Colonic mucosa (tissue), 4 donors: ENCODE data around the gene KMT5C. TPM values are rescaled to one million over a fixed set of nuclear protein-coding genes. Genes with fewer than 3 reads are reported as not detected.
A peak's percentile ranks its signal among the peaks of the same experiment; 100 is the strongest.
"Not testable (repeated sequence)": the region's sequence is repeated elsewhere in the genome, so short reads cannot be mapped to it uniquely, and the experiment has no call there.

Experiments
- DNase-seq: peaks from one replicate; pipeline ENCODE4 v3.0.0-alpha.2; 2020
- H3K27ac ChIP-seq: fragments of 200-600 bp; one replicate; pipeline ENCODE4 v1.8.0; 2021
- H3K27me3 ChIP-seq: fragments of 200-600 bp; one replicate; pipeline ENCODE4 v1.8.0; 2021
- H3K36me3 ChIP-seq: fragments of 200-600 bp; one replicate; pipeline ENCODE4 v1.8.0; 2021
- H3K4me1 ChIP-seq: fragments of 200-600 bp; one replicate; pipeline ENCODE4 v1.8.0; 2021; ENCODE audit warnings: mild to moderate bottlenecking
- H3K4me3 ChIP-seq: fragments of 200-600 bp; one replicate; pipeline ENCODE4 v1.8.0; 2021
- H3K9ac ChIP-seq, 2 donors: one replicate each; pipeline ENCODE4 v1.7.0; 2013; ENCODE audit warnings: control low read depth in 2 of 2, low read depth in 2 of 2, low read length in 2 of 2
- H3K9me3 ChIP-seq: fragments of 200-600 bp; one replicate; pipeline ENCODE4 v1.8.0; 2021
- CTCF ChIP-seq: fragments of 200-600 bp; IDR thresholded peaks from one replicate; pipeline ENCODE4 v1.8.0; 2022; ENCODE audit warnings: antibody characterized with exemption, mild to moderate bottlenecking
- intact Hi-C: fragments of 100-400 bp; cut with DNase I; formaldehyde crosslinking; loops from one replicate; pipeline ENCODE4 v1.14.1; 2022
- total RNA-seq, 2 donors: library from RNA; stranded (reverse); fragmentation: NEBNext Ultra II Directional in 1 of 2; extraction: Animal tissue kit (Norgen Biotek cat#: 25700) in 1 of 2; gene quantifications; one replicate each; pipeline ENCODE4 v1.2.1, GENCODE V29; 2021
- donor health status: healthy.
- donor health status: DM: no; HTN: no; CAD: no.
- donor health status: DM: no; HTN: no; CAD: no.

The KMT5C gene
- total RNA-seq, 2 donors from 2014 or later = 14.9 to 24.9 TPM

DNA sequence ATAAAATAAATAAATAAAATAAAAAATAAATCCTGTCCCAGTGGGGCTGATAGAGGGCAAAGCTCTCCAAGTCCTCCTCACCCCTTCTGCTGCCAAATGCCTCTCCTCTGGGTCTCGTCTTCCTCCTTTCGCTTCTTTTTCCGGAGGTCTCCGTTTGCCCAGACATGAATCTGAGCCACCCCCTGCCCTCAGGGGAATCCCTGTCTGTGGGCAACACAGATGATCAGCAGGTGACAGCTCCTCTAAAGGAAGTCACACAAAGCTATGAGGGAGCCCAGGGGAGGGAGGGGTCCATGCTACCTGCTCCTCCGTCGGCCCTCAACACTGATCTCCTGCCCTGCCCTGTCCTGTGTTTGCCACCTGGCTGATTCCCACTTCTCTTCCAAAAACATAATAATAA is 15.0 kb upstream of the KMT5C start:
- no peaks in the 10 kb centered on the region for H3K36me3 ChIP-seq
- no peaks in the 10 kb centered on the region for H3K4me1 ChIP-seq
- no peak overlapping the region for H3K27ac ChIP-seq
- H3K4me3 ChIP-seq = no peak overlapping the region
- no peak for TF ChIP-seq CTCF
- H3K27me3 ChIP-seq = no peaks in the 10 kb centered on the region
- intact Hi-C loops = no loop called here
- DNase-seq = no peak
- H3K9ac ChIP-seq = no peak overlapping the region
- no peaks in the 10 kb centered on the region for H3K9me3 ChIP-seq

DNA sequence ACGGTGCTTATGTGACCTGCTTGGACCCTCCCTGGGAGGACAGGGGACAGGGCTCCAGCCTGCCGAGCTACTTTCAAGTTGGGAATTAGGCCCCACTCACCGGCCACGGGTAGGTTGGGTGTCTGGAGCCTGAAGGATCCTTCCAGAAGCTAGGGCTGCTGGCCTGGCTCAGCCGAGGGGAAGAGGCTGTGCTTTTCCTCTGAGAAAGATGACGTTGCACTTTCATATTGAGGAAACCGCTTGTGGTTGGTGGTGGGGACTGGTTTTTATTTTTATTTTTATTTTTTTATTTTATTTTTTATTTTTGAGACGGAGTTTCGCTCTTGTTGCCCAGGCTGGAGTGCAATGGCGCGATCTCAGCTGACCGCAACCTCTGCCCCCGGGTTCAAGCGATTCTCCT is 14.5 kb upstream of the KMT5C start, which contains the start of gene TMEM150B:
TMEM150B (minus strand) TSS at position 170 of the 400 bp plus-strand sequence. CDS start 4,305 bp downstream, outside the sequence.
- no peak within 1 kb of the TSS for H3K9ac ChIP-seq
- no peaks in the 10 kb centered on the region for H3K27me3 ChIP-seq
- H3K4me1 ChIP-seq = no peaks in the 10 kb centered on the region
- DNase-seq = no peak
- no peak within 1 kb of the TSS for H3K4me3 ChIP-seq
- TF ChIP-seq CTCF = no peak
- no peaks in the 10 kb centered on the region for H3K9me3 ChIP-seq
- H3K27ac ChIP-seq = no peak within 1 kb of the TSS
- intact Hi-C loops = no loop called here
- no peaks in the 10 kb centered on the region for H3K36me3 ChIP-seq

- H3K9me3 ChIP-seq, DNase-seq, intact Hi-C loops, H3K4me1 ChIP-seq, H3K9ac ChIP-seq, H3K27ac ChIP-seq, H3K27me3 ChIP-seq, H3K36me3 ChIP-seq, H3K4me3 ChIP-seq: not testable (repeated sequence)
These were observed 10.8 kb upstream of the KMT5C start for GRCh38 chr19:55328774-55329318.

DNA sequence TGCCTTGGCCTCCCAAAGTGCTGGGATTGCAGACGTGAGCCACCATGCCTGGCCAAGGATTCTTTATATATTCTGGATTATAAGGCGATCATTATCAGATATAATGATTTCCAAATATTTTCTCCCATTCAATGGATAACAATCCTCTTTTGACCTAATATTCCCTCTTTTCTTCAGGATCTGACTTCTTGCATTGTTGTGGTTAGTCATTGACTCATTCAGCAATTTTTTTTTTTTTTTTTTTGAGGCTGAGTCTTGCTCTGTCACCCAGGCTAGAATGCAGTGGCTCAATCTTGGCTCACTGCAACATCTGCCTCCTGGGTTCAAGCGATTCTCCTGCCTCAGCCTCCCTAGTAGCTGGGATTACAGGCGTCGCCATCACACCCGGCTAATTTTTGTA is 9.9 kb upstream of the KMT5C start:
- H3K4me3 ChIP-seq, H3K9me3 ChIP-seq, H3K9ac ChIP-seq, intact Hi-C loops, H3K27me3 ChIP-seq, H3K4me1 ChIP-seq, DNase-seq, H3K27ac ChIP-seq, H3K36me3 ChIP-seq: not testable (repeated sequence)

- H3K9ac ChIP-seq = no peak overlapping the region
- peak overlapping the region; percentile 65 for H3K27ac ChIP-seq
- TF ChIP-seq CTCF = no peak
These were observed 5.8 kb upstream of the KMT5C start for GRCh38 chr19:55333870-55334269.

DNA sequence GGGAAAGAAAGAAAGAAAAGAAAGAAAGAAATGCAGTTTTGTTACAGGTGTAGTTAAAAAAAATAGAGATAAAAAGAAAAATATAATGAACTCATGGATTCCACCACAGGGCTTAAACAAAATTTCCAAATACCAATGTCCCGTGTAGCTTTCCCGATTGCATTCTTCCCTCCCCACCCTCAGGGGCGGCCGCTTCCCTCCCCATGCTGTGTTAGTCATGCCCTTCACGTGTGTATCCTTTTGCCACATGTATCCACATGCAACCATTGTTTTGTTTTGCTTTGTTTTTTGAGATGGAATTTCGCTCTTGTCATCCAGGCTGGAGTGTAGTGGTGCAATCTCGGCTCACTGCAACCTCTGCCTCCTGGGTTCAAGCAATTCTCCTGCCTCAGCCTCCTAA is 3.6 kb upstream of the KMT5C start:
- Histone ChIP-seq H3K4me3 (no peak overlapping the region), H3K27ac (no peak overlapping the region), H3K9ac (no peak overlapping the region), H3K4me1 (no peaks in the 10 kb centered on the region), H3K9me3 (no peaks in the 10 kb centered on the region), H3K27me3 (no peaks in the 10 kb centered on the region), H3K36me3 (no peaks in the 10 kb centered on the region)
- TF ChIP-seq CTCF = no peak
- intact Hi-C loops = no loop called here
- no peak for DNase-seq

More at GRCh38 chr19:55333870-55334269, 5.8 kb upstream of the KMT5C start:
- Histone ChIP-seq H3K4me1 (no peaks in the 10 kb centered on the region), H3K36me3 (no peaks in the 10 kb centered on the region), H3K27me3 (no peaks in the 10 kb centered on the region), H3K4me3 (no peak overlapping the region), H3K9me3 (no peaks in the 10 kb centered on the region)
- intact Hi-C loops = no loop called here
- DNase-seq = peak; percentile 85
